GM18951 (cell line): ENCODE measurements around the gene RSAD2.

Experiments
- POLR2A ChIP-seq: IDR thresholded peaks from 4 replicates; pipeline ENCODE4 v1.6.1; 2011; ENCODE audit warnings: mild to moderate bottlenecking; ENCODE audit not compliant: insufficient read length, insufficient read depth; ENCODE audit errors: extremely low read depth
- in situ Hi-C: fragments of 300-500 bp; cut with MboI; formaldehyde crosslinking; loops from one replicate; pipeline ENCODE4 v1.12.0; 2022; ENCODE audit warnings: low sequenced_read_pairs, mixed read lengths, inconsistent platforms; ENCODE audit not compliant: unreplicated experiment

The RSAD2 gene

DNA sequence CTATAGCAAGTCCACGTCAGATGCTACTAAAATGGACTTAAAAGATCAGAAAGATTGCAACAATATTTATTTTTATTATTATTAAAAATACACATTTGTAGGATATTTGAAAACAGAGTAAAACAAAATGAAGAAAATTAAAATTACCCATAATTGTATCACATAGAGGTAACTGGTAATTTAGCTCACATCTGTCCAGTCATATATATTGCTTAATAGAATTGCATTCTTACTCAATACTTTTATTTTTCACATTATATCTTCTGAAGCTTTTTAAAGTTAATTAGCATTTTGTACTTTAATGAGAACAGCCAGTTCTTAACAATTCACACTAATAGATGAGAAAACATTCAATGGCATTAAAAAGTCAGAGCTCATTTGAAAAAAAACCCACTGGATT is 28.1 kb downstream of the RSAD2 start:
- in situ Hi-C loops = no loop called here
- no peak for TF ChIP-seq POLR2A

DNA sequence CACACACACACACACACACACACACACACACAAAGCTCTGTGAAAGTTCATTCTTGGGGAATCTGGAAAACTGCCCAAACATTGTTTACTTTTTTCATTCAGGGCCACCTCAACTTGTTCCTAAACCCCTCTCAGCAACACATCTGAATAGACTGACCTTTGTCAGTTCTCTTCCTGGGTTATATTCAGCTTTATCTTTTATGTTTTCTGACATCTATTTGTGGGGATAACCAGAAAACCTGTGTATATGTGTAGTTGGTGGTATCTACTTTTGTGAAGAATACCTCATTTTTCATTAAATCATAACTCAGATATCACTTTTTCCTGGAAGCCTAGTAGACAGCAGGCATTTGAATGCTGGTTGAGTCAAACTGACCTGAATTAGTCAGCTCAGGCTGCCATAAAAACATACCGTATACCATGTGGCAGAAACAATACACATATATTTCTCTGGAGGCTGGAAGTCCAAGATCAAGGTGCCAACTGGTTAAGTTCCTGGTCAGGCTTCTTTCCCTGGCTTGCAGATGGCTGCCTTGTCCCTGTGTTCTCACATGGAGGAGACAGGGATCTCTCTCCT is 28.7 kb downstream of the RSAD2 start:
- in situ Hi-C loops = no loop called here
- TF ChIP-seq POLR2A = no peak

- no peak for TF ChIP-seq POLR2A
- in situ Hi-C loops = no loop called here
Observed at GRCh38 chr2:6908291-6908690, 30.7 kb downstream of the RSAD2 start.

GRCh38 chr2:6909431-6910385 is 32.1 kb downstream of the RSAD2 start:
- in situ Hi-C loops = no loop called here

DNA sequence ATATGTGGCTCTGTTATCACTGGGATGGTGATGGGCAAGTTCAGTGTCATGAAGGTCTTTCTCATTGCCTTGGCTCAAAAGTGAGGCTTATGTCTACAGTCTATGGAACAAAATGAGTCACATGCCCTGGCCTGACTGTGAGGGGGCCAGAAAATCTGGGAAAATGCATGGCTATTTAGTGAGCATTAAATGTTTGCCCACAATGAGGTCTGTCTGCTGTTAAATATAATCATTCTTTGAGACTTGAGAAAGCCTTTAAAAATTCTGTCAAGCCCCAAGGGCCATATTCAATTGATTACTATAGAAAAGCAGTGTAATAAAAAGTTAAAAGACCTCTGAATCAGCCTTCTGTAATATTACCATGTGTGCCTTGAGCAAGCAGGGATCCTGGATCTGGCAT is 34.1 kb downstream of the RSAD2 start:
- no peak for TF ChIP-seq POLR2A
- in situ Hi-C loops = no loop called here

More at GRCh38 chr2:6909431-6910385, 32.1 kb downstream of the RSAD2 start:
- TF ChIP-seq POLR2A = no peak

DNA sequence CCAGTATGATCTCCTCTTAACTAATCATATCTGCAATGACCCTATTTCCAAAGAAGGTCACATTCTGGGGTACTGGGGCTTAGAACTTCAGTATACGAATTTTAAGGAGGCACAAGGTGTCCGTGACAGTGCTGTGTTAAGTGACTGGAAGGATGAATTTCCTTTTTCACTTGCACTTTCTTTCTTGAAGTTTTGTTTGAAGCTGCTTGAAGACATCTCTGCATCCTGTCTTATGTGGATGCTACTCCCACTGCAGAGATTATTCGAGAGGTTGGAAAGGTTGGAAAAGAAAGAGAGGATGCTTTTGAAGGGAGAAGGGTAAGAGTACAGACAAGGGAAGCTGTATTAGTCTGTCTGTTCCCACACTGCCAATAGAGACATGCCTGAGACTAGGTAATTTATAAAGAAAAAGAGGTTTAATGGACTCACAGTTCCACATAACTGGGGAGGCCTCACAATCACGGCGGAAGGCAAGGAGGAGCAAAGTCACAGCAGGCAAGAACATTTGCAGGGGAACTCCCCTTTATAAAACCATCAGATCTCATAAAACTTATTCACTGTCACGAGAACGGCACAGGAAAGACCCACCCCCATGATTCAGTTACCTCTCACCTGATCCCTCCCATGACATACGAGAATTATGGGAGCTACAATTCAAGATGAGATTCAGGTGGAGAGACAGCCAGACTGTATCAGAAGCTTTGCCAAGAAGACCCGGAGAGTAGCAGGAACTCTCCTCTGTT is 36.0 kb downstream of the RSAD2 start:
- in situ Hi-C loops = no loop called here
- no peak for TF ChIP-seq POLR2A

- in situ Hi-C loops = no loop called here
- TF ChIP-seq POLR2A = no peak
Observed at GRCh38 chr2:6914828-6915227, 37.3 kb downstream of the RSAD2 start.

DNA sequence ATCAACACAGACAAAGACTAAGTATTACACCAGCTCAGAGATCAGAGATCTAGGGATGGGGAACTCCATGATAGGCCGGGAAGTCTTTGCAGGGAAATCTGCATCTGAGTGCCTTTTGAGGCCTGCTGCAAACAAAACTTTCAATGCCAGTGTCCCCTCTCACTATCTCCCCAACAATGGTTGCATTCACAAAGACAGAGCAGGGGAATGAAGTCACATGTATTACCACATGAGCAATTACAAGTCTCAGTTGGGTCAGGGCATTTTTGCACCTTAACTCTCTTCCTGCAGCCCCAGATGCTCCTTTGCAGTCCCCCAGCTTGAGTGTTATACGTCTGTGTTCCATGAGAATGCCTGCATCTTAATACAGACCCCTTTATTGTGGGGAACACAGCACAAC is 37.8 kb downstream of the RSAD2 start:
- in situ Hi-C loops = no loop called here
- no peak for TF ChIP-seq POLR2A

GRCh38 chr2:6916224-6916623 is 38.6 kb downstream of the RSAD2 start:
- TF ChIP-seq POLR2A = no peak
- in situ Hi-C loops = no loop called here

DNA sequence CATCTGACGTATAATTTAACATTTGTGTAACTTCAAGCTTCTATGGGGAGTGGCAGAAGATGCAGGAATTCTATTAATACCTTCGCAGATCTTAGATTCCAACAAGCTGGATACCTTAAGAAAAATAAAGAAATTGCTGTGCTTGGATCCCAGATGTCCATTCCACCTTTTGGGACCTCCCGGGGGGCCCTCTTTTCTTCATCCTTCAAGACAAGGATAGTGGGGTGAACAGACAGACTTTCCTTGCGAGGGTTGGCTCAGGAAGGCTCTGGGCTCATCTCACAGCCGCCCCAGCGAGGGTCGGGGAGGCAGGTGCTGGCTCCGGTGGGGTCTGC is 39.1 kb downstream of the RSAD2 start:
- in situ Hi-C loops = no loop called here
- no peak for TF ChIP-seq POLR2A

- in situ Hi-C loops = no loop called here
- TF ChIP-seq POLR2A = peak; percentile 45
Observed at GRCh38 chr2:6917071-6917760, 39.6 kb downstream of the RSAD2 start, which contains the start of gene RNF144A. Gene RNF144A, plus strand, starts transcription at chr2:6917412. Its CDS starts 79,515 bp downstream, at chr2:6996927.

GRCh38 chr2:6917761-6918421 is 40.3 kb downstream of the RSAD2 start:
- TF ChIP-seq POLR2A = no peak
- in situ Hi-C loops = no loop called here

- no peak for TF ChIP-seq POLR2A
- in situ Hi-C loops = no loop called here
Observed at GRCh38 chr2:6919901-6920742, 42.5 kb downstream of the RSAD2 start.
